Esophagus muscularis mucosa (tissue), 4 donors: ENCODE results near the gene NPHP4. TPM values are rescaled to one million over a fixed set of nuclear protein-coding genes. Genes with fewer than 3 reads are reported as not detected.

ENCODE experiments used
- DNase-seq: peaks from one replicate; pipeline ENCODE4 v3.0.0-alpha.2; 2017; ENCODE audit errors: extremely low spot score
- H3K27ac ChIP-seq, 4 donors: fragments of 200-600 bp; sonication (generic); replicated peaks in 1 of 4; 1 replicate in 3 of 4; 2 replicates in 1 of 4; pipeline ENCODE4 v1.5.1; 2016 to 2019; ENCODE audit warnings: mild to moderate bottlenecking in 1 of 4
- H3K27me3 ChIP-seq, 4 donors: fragments of 200-600 bp; sonication (generic); one replicate each; pipeline versions ENCODE4 v1.5.1 to v1.6.0; 2016 to 2019
- H3K36me3 ChIP-seq, 4 donors: fragments of 200-600 bp; sonication (generic); one replicate each; pipeline ENCODE4 v1.5.1; 2016 to 2019
- H3K4me1 ChIP-seq, 4 donors: fragments of 200-600 bp; sonication (generic); one replicate each; pipeline ENCODE4 v1.5.1; 2016 to 2019
- H3K4me3 ChIP-seq, 4 donors: fragments of 200-600 bp; sonication (generic); 1 replicate in 2 of 4; 2 replicates in 2 of 4; pipeline ENCODE4 v1.5.1; 2016 to 2019; ENCODE audit warnings: mild to moderate bottlenecking in 4 of 4, moderate library complexity in 1 of 4
- H3K9me3 ChIP-seq, 4 donors: fragments of 200-600 bp; sonication (generic); 1 replicate in 3 of 4; 2 replicates in 1 of 4; pipeline ENCODE4 v1.5.1; 2016 to 2019
- CTCF ChIP-seq, 3 experiments: fragments of 200-600 bp in 2 of 3; fragments of 450-650 bp in 1 of 3; sonication (generic) in 2 of 3; IDR thresholded peaks; one replicate each; pipeline ENCODE4 v1.5.1; 2017 to 2019; ENCODE audit warnings: antibody characterized with exemption in 3 of 3, mild to moderate bottlenecking in 2 of 3, moderate library complexity in 1 of 3
- EP300 ChIP-seq: sonication (generic); formaldehyde crosslinking; IDR thresholded peaks from one replicate; pipeline ENCODE4 v1.6.1; 2017; ENCODE audit warnings: antibody characterized with exemption
- POLR2A ChIP-seq: fragments of 450-650 bp; IDR thresholded peaks from one replicate; pipeline ENCODE4 v1.6.1; 2017; ENCODE audit warnings: antibody characterized with exemption, moderate library complexity, mild to moderate bottlenecking, low read depth
- POLR2AphosphoS5 ChIP-seq, 2 donors: sonication (generic); formaldehyde crosslinking; IDR thresholded peaks; one replicate each; pipeline ENCODE4 v1.6.1; 2017; ENCODE audit warnings: antibody characterized with exemption in 2 of 2
- WGBS: methylation state at CpG from one replicate; pipeline ENCODE4 v1.1.5; 2018; 5-methylcytosine and 5-hydroxymethylcytosine counted together
- intact Hi-C: fragments of 100-400 bp; cut with DNase I; formaldehyde crosslinking; loops from one replicate; pipeline ENCODE4 v1.15.1; 2023
- total RNA-seq, 4 donors: library from RNA; depleted of rRNA; stranded (reverse); fragments of >200 nt; gene quantifications; one replicate each; pipeline versions ENCODE4 v1.1.0 to v1.2.1, GENCODE V29; 2016

NPHP4 gene
- total RNA-seq, 4 donors from 2014 or later: 6.5 to 9.1 (median 8.0) TPM

- H3K36me3 ChIP-seq: peaks cover 0 to 3% (median under 1%) of the 10 kb centered on the region in 4 donors
- H3K4me1 ChIP-seq: peaks cover 0 to 8% (median 6%) of the 10 kb centered on the region in 4 donors
- H3K4me3 ChIP-seq: no peak overlapping the region
- no peak for DNase-seq
- H3K27me3 ChIP-seq: no peaks in the 10 kb centered on the region
- H3K9me3 ChIP-seq: no peaks in the 10 kb centered on the region
- 89% methylated on average over 10 of the region's 10 CpGs for WGBS
- intact Hi-C loops: loop anchor here (5.0 kb wide), 1 partner anchor 404 kb away; no protein-coding TSS in a partner anchor
- no peak overlapping the region for H3K27ac ChIP-seq
- TF ChIP-seq POLR2AphosphoS5 (IDR thresholded peaks at IDR 0.05) (no peak), POLR2A (no peak), CTCF (IDR thresholded peaks at IDR 0.05) (no peak), EP300 (no peak)
Observed at GRCh38 chr1:5916572-5917280, 75.5 kb downstream of the NPHP4 start.

GRCh38 chr1:5915587-5916571, 76.3 kb downstream of the NPHP4 start:
- intact Hi-C loops: loop anchor here (5.0 kb wide), 1 partner anchor 404 kb away; no protein-coding TSS in a partner anchor
- H3K36me3 ChIP-seq: peaks cover 0 to 6% (median 0%) of the 10 kb centered on the region in 4 donors
- H3K27ac ChIP-seq: no peak overlapping the region
- DNase-seq: no peak
- TF ChIP-seq CTCF (IDR thresholded peaks at IDR 0.05) (peak; percentile 43 to 70 (median 45)), POLR2AphosphoS5 (IDR thresholded peaks at IDR 0.05) (no peak)
- H3K9me3 ChIP-seq: no peaks in the 10 kb centered on the region
- WGBS: 51% methylated on average over 11 of the region's 11 CpGs
- H3K27me3 ChIP-seq: no peaks in the 10 kb centered on the region
- H3K4me3 ChIP-seq: no peak overlapping the region
- peaks cover 0 to 8% (median 6%) of the 10 kb centered on the region in 4 donors for H3K4me1 ChIP-seq

- H3K4me1 ChIP-seq: peaks cover 0 to 8% (median 6%) of the 10 kb centered on the region in 4 donors
- H3K27me3 ChIP-seq: no peaks in the 10 kb centered on the region
- no peak for TF ChIP-seq EP300
- no peak for TF ChIP-seq POLR2AphosphoS5 (IDR thresholded peaks at IDR 0.05)
- no peak for TF ChIP-seq POLR2A
- TF ChIP-seq CTCF (IDR thresholded peaks at IDR 0.05): no peak
- H3K4me3 ChIP-seq: no peak overlapping the region
- H3K36me3 ChIP-seq: peaks cover 0 to 6% (median 0%) of the 10 kb centered on the region in 4 donors
- DNase-seq: no peak
- H3K27ac ChIP-seq: no peak overlapping the region
- WGBS: 88% methylated on average over 14 of the region's 14 CpGs
- intact Hi-C loops: loop anchor here (5.0 kb wide), 1 partner anchor 403 kb away; no protein-coding TSS in a partner anchor
- H3K9me3 ChIP-seq: no peaks in the 10 kb centered on the region
Observed at GRCh38 chr1:5914676-5915365, 77.4 kb downstream of the NPHP4 start.

GRCh38 chr1:5913876-5914275, 78.3 kb downstream of the NPHP4 start:
- no peak overlapping the region for H3K27ac ChIP-seq
- peaks cover 0 to 7% (median 0%) of the 10 kb centered on the region in 4 donors for H3K36me3 ChIP-seq

More at GRCh38 chr1:5913876-5914275, 78.3 kb downstream of the NPHP4 start:
- intact Hi-C loops: no loop called here
- Histone ChIP-seq H3K4me3 (no peak overlapping the region), H3K9me3 (no peaks in the 10 kb centered on the region), H3K27me3 (no peaks in the 10 kb centered on the region), H3K4me1 (peaks cover 0 to 8% (median 6%) of the 10 kb centered on the region in 4 donors)
- TF ChIP-seq EP300 (no peak), POLR2AphosphoS5 (IDR thresholded peaks at IDR 0.05) (no peak), POLR2A (no peak), CTCF (IDR thresholded peaks at IDR 0.05) (no peak)
- WGBS: 98% methylated on average over 10 of the region's 10 CpGs
- no peak for DNase-seq
